ENCODE results near the gene VPS50.
"Not testable (repeated sequence)": the region's sequence is repeated elsewhere in the genome, so short reads cannot be mapped to it uniquely, and the experiment has no call there.

VPS50 gene

DNA sequence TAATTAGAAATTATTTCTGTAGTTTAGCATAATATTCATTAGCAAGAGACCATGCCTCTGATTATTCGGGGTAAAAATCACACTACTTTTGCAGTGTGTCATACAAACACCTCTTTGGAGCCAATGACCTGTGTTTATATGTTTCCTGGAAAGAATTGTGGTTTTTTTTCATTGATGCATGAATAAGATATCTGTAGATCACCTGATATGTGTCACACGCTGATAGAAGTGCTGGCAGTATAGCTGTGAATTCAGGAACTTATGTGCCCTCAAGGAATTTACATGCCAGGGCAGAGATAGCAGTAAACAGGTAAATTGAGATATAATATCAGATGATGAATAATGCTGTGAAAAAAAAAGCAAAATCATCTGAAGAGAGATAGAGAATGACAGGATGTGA, 118.2 kb downstream of the VPS50 start:
- no peak for DNase-seq

DNA sequence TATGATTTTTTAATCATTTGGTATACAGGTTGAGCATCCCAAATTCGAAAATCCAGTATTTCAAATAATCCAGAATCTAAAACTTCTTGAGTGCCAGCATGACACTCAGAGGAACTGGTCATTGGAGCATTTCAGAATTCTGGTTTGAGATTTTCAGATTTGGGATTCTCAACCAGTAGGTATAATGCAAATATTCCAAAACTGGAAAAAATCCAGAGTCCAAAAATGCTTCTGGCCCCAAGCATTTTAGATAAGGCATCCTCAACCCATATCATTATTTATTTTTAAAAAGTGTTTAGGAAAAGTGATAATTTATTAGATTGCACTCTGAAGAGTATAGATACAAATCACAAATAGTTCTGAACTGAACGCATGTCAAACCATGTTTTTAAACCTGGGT, 120.7 kb downstream of the VPS50 start:
- no peak for DNase-seq

DNA sequence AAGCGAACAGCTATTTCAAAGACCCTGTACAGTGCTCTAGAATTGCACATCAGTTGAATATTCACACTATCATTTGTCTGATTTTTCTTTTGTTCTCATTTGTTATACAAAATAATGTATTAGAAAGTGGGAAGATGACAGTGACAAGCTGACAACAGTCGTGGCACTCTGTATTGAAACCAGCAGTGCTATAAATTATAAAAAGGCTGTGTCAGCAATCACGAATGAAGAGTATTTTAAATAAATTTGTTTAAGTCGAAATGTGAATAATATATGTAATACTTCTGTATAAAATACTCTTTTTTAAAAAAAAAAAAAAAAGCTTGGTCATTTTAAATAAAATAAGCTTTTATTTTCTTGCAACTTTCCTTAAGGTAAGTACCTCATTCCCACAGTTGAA, 122.6 kb downstream of the VPS50 start:
- DNase-seq: no peak

DNA sequence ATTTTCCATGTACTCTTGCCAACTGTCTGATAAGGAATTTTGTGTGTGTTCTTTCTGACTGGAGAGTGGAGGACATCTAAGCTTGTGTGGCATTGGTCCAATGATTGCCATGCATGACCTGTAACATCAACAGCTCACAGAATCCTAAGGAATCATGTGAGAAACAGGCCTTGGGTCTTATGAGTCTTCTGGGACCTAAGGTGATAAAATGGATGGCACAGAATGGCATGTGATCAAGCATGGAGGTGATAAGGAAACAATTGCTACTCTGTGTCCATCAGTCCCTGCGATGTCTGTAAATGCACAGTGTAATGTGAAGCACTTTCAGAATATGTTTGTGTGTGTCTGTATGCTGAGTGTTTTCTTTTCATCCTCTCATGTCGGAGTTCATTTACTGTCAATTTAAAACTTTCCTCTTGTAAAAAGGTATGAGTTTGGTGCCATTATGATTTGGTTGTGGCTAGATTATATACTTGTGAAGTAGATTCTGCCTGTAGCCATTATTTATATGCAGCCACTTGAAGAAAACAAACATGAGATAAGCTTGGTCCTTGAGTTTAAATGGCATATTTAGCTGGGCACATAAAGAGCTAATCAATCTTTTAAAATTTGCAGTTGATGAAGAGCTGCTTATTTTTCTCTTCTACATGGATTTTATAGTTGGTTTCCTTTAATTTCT, 127.5 kb downstream of the VPS50 start:
- no peak for DNase-seq

DNA sequence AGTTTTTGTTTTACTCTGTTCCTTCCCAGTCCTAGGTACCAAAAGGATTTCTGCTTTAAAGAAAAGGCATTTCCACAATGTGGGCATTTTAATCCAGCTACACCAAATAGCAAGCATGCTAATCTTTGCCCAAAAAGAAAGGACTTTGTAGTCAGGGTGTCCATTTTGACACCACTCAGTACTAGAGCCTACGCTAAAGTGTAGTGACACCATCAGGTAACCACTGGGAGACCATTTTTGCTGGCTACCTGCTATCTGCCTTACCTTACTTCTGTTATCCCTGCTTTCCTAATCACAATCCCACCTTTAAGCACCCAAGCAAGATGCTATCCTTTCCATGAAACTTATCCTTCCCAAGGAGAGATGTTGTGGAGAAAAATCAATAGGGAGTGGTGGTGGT, 129.7 kb downstream of the VPS50 start:
- no peak for DNase-seq

DNA sequence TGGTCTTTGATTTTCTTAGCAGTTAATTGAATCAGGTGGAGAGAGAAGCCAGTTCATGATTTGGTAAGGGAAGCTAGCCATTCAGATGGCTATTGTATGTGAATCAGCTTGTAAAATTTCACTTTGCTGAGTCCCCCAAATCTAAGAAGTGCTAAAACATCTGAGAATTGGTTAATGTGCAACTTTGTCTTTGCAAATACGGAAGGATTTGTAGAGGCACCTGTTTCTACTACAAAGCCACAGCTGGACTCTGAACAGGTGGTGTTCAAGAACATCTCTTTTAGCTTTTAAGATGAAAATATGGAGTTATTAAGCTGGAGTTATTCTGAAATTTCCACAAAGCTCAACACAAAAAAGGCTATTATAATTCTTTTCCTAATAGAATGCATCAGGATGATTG, 132.6 kb downstream of the VPS50 start:
- no peak for DNase-seq

DNA sequence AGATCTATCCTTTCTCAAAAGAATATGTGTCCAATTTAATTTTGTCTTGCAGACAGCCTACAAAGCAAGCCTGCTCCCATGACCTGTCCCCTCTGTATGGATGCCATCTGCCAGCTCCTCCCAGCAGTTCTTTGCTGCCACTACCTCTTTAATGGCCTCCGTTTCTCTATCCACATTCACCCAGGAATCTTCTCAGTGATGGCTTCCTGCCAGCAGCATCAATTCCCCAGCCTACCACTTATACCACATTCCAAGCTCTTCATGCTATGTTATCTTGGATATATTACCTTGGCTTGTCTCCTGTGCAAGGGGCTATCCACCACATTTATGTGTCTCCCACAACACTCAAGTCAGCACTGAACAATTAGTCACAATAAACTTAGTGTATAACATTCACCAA, 133.2 kb downstream of the VPS50 start:
- DNase-seq: no peak

DNA sequence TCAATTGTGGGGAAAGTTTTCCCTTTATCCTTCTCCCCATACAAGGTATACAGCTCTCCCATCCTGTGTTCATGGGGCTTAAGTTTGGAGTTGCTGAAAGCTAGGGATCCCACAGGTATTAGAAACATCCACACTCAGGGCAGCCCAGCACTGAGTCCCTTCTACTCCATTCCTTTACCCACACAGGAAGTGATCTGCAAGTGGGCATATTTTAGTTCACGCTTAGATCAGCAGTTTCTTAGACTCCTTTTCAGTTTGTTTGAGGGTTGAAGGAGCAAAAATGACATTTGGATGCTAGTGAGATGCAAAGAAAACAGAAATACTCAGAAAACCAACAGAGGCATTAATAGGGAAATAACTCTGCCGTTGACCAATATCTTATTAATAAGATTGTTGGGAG, 134.7 kb downstream of the VPS50 start:
- no peak for DNase-seq

DNA sequence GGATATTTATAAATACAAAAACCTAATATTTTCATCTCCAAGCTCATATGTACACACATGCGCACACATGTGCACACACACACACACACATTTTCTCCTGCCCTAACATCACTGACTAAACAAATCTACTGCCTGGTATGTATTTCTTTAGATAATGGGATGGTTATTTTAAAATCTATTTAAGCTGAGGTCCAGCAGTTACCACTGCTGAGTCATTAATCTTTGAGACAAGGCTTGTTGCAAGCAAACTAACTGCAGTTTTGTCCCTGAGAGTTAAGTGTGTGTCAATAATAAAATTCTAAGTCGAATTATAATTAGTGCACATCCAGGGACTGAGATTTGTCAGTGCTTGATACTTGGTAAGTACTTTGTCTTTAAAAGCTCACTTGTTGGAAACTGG, 135.1 kb downstream of the VPS50 start:
- DNase-seq: no peak

DNA sequence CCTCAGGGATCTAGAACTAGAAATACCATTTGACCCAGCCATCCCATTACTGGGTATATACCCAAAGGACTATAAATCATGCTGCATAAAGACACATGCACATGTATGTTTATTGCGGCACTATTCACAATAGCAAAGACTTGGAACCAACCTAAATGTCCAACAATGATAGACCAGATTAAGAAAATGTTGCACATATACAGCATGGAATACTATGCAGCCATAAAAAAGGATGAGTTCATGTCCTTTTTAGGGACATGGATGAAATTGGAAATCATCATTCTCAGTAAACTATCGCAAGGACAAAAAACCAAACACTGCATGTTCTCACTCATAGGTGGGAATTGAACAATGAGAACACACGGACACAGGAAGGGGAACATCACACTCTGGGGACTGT, 138.8 kb downstream of the VPS50 start:
- DNase-seq: not testable (repeated sequence)

DNA sequence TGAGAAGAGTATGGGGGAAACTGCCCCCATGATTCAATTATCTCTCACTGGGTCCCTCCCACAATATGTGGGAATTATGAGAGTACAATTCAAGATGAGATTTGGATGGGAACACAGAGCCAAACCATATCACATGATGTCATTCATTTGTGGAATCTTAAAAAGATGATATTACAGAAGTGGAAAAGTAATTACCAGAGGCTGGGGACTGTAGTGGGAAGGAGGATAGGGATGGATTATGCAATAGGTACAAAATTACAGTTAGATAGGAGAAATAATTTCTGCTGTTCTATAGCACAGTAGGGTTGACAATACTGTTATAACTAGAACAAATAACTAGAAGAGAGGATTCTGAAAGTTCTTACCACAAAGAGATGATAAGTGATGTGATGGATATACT, 141.4 kb downstream of the VPS50 start:
- no peak for DNase-seq

DNA sequence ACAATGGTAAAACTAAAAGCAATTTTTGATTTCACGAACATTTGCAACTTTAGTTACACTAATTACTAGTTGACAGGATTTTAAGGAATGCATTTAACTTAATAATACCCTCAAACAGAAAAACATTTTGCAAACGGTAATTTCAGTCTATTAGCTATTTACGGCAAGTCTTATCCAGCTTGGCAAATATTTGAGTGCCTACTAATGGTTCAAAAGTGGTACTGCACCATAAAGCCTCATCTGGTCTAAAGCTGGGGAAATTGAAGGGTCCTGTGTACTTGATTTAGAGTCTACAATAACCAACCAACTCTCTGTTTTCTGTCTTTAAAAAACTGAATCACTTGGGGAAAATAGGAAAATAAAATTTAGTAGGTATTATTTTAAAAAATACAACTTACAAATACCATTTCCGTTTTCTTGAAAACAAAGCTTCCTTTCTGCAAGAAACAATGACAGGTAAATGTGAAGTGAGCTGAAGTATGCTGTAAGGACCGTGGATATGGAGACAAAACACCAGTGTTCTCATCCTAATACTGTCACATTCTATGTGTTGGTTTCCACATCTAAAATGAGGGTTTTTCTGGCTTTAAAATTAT, 142.3 kb downstream of the VPS50 start:
- peak; percentile 8 for DNase-seq

DNA sequence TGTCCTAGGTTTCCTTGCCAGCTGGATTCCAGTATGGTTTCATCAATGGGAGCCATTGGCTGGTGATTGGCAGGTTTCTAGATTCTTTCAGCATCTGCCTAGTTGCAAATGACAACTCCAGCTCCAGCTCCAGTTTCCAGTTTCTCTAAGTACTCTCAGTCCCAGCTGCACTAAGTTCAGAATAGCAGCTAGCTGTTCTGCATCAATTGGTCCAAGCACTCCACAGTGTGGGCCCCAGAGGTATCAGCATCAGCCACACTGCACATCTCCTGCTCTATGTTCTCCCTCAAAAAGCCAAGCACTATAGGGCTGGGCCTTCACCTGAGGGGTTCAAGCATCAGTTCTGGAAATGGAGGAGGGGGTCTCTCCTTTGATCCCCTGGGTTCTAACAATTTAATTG, 143.4 kb downstream of the VPS50 start:
- DNase-seq: no peak

DNA sequence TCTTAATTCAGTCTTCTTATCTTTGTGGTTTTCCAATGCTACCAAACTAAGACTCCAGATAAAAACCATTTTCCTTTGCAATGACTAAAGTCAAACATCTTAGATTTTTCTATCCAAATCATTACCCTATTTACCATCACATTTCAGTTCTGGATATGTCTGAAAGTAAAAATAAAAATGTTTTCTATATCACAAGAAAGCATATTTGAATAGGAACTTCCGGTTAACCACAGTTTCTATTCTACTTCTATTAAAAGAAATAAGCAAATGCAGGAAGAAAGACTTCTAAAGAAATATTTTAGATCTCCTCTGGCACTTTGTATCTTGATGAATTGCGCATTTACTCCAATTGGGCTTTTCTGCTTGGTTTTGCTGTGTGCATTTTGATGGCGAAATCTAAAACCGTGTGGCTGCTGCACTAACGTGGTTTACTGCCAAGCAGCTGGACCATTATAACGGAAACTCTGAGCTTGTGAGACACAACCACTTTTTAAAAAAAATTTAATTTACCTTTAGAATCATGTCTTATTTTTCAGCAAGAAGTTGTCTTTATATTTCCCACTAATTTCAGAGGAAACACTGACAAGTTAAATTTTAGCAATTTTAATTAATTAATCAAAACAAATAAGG, 146.1 kb downstream of the VPS50 start:
- no peak for DNase-seq

DNA sequence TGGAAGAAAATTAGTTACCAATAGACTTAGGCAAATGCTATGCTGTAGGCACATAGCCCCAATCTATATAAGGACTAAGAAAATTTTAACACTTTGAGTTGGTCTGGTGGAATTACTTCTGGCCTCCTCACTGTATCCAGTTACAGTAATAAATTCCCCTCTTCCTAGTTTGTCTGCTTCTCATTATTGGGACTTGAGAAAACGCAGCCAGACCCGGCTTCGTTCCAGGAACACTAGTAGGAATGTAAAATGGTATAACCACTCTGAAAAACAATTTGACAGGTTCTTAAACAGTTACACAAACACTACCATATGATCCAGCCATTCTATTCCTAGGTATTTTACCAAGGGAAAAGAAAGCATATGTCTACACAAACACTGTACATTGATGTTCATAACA, 150.2 kb downstream of the VPS50 start:
- no peak for DNase-seq

DNA sequence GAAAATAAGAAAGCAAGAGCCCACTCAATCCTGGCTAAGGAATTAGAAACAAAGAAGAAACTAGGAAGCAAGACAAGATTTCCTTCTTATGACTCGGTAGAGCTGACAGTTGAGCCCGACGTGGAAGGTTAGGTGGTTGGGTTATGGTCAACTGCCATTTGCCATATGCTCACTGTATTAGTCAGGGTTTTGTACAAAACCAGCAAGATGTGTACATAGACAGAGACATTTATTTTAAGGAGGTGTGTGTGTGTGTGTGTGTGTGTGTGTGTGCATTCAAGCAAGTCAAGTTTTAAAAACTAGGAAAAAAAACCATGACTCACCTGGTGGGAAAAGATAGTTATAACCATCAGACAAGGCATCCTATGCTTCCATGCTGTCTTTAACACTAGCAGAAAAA, 158.5 kb downstream of the VPS50 start:
- no peak for DNase-seq

DNA sequence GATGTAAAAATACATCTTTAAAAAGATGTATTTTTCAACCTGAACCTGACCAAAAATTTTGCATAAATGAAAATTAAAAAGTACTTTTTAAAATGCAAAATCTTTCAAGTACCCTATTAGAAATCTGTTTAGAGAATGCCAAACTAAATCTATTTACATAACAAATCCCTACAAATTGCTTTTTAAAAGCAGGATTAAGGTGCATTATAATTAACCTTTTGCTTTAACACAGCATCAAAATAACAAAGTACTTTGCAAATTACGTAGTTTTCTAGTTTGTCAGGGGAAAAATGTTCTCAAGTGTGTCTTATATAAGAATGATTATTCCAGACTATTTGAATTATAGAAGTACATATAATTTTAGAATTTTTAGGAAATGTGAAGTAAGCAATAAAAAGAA, 160.8 kb downstream of the VPS50 start:
- DNase-seq: no peak

DNA sequence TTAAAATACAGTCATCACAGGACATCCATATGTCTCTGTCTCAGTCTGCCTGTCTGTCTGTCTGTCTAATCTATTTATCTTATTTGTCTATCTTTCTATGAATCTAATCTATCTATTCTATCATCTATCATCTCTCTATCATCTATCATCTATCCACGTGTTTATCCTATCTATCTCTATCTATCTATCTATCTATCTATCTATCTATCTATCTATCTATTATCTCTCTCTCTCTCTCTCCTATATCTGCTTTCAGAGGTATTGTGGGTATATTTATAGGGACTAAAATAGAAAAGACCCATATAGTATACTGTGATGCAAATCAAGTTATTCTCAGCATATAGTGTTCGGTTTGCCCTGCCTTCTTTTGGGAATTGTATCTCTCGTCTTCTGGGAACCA, 167.5 kb downstream of the VPS50 start:
- DNase-seq: no peak

DNA sequence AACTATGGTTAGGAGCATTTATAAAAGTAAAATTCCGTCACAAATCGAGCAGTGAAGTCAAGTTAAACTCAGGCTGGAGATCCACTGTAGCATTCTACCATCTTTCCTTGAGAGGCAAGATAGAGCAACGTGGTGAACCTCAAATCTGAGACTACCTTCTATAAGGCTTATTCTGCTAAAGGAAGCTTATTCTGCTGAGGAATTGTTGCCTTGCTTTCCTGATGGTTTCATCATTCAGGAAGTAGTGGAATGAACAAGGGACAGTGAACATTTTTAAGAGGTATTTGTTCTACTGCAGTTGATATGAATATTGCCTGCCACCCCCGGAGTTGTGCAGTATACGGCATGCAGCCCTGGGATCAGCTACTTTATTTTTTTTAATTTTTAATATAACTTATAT, 170.8 kb downstream of the VPS50 start:
- DNase-seq: no peak

DNA sequence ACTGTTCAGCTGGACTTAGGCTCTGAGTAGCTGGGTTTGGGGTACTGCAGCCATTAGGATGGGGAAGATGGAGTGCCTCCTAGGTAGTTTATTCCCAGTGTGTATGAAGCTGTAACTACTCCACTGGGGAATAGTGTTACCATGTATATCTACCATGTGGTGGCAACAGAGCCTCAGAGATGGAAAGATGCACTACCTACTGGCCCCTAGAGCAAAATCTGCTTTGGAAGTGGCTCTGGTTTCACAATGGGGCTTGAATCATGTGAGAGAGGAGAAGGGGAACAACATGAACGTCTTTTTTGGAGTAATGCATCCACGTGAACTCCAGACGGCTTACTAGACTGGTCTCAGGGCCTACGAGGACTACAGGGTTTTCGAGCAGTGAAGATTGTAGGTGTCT, 175.1 kb downstream of the VPS50 start:
- DNase-seq: no peak

DNA sequence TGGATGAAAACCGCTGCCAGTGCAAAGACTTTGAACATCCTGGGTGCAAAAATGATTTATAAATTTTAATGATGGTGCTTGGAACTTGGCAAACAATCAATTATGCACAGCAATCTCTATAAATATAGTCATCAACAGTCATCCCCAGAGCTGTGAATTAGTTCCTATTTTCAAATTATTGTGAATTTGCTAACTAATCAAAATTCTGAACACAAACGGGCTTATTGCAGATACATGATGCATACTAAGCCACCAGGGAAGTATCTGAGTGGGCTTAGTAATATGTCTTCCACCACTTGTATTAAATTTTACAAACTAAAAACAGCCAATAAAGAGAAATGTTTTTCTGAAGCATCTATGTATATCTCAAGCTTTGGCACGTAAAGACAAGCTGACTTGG, 177.2 kb downstream of the VPS50 start:
- DNase-seq: no peak
